ENCODE data around the gene UBE2D3.

The UBE2D3 gene

GRCh38 chr4:102791318-102791835 lies 36.0 kb downstream of the UBE2D3 start:
- TF ChIP-seq ARNT (IDR thresholded peaks at IDR 0.05) (no peak), FOXM1 (IDR thresholded peaks at IDR 0.05; ENCODE audit: borderline replicate concordance) (no peak), NFRKB (IDR thresholded peaks at IDR 0.05) (no peak), SP1 (IDR thresholded peaks at IDR 0.05) (no peak), FOXA1 (IDR thresholded peaks at IDR 0.05) (no peak), HDGF (IDR thresholded peaks at IDR 0.05; ENCODE audit: borderline replicate concordance) (no peak), FOXK2 (IDR thresholded peaks at IDR 0.05) (no peak), ELF4 (IDR thresholded peaks at IDR 0.05) (no peak), L3MBTL2 (conservative IDR thresholded peaks at IDR 0.05) (no peak), TARDBP (IDR thresholded peaks at IDR 0.05) (no peak), SUZ12 (IDR thresholded peaks at IDR 0.05) (no peak), BHLHE40 (IDR thresholded peaks at IDR 0.05; ENCODE audit: borderline replicate concordance) (no peak), ZNF384 (IDR thresholded peaks at IDR 0.05) (no peak), CTBP1 (IDR thresholded peaks at IDR 0.05; ENCODE audit: borderline replicate concordance) (no peak), LEF1 (IDR thresholded peaks at IDR 0.05; ENCODE audit: borderline replicate concordance) (no peak), PKNOX1 (IDR thresholded peaks at IDR 0.05) (no peak)
- CTCF ChIA-PET, result interaction anchor here (1.5 kb wide), 1 partner anchor 12 kb away, joined by 3 read pairs; no protein-coding TSS in a partner anchor
- DNase-seq (ENCODE audit: extremely low spot score), result no peak
- POLR2A ChIA-PET, result no interaction called here

- ChIA-PET CTCF (no interaction called here), POLR2A (no interaction called here)
- TF ChIP-seq ELF4 (IDR thresholded peaks at IDR 0.05), result no peak
- no peak for TF ChIP-seq SUZ12 (IDR thresholded peaks at IDR 0.05)
- no peak for TF ChIP-seq HDGF (IDR thresholded peaks at IDR 0.05; ENCODE audit: borderline replicate concordance)
- no peak for TF ChIP-seq FOXK2 (IDR thresholded peaks at IDR 0.05)
- TF ChIP-seq PKNOX1 (IDR thresholded peaks at IDR 0.05), result no peak
- TF ChIP-seq CTBP1 (IDR thresholded peaks at IDR 0.05; ENCODE audit: borderline replicate concordance), result no peak
- no peak for TF ChIP-seq ZNF384 (IDR thresholded peaks at IDR 0.05)
- TF ChIP-seq SP1 (IDR thresholded peaks at IDR 0.05), result no peak
- no peak for TF ChIP-seq BHLHE40 (IDR thresholded peaks at IDR 0.05; ENCODE audit: borderline replicate concordance)
- no peak for TF ChIP-seq LEF1 (IDR thresholded peaks at IDR 0.05; ENCODE audit: borderline replicate concordance)
- TF ChIP-seq TARDBP (IDR thresholded peaks at IDR 0.05), result no peak
- TF ChIP-seq NFRKB (IDR thresholded peaks at IDR 0.05), result no peak
- DNase-seq (ENCODE audit: extremely low spot score), result no peak
These were observed 38.0 kb downstream of the UBE2D3 start for GRCh38 chr4:102789317-102789717.

GRCh38 chr4:102787944-102788343 lies 39.4 kb downstream of the UBE2D3 start:
- no peak for DNase-seq (ENCODE audit: extremely low spot score)
- CTCF ChIA-PET, result interaction anchor here (0.5 kb wide), 1 partner anchor 55 kb away, joined by 3 read pairs; no protein-coding TSS in a partner anchor
- POLR2A ChIA-PET, result no interaction called here
- no peak for TF ChIP-seq FOXA1 (IDR thresholded peaks at IDR 0.05)

- TF ChIP-seq CTBP1 (IDR thresholded peaks at IDR 0.05; ENCODE audit: borderline replicate concordance) (no peak), SP1 (IDR thresholded peaks at IDR 0.05) (no peak), PKNOX1 (IDR thresholded peaks at IDR 0.05) (no peak), SUZ12 (IDR thresholded peaks at IDR 0.05) (no peak), NFRKB (IDR thresholded peaks at IDR 0.05) (no peak), TARDBP (IDR thresholded peaks at IDR 0.05) (no peak), LEF1 (IDR thresholded peaks at IDR 0.05; ENCODE audit: borderline replicate concordance) (no peak), FOXM1 (IDR thresholded peaks at IDR 0.05; ENCODE audit: borderline replicate concordance) (no peak), ZNF384 (IDR thresholded peaks at IDR 0.05) (no peak)
- ChIA-PET CTCF (interaction anchor here (0.5 kb wide), 1 partner anchor 54 kb away, joined by 3 read pairs; no protein-coding TSS in a partner anchor), POLR2A (no interaction called here)
- DNase-seq (ENCODE audit: extremely low spot score), result no peak
These were observed 40.1 kb downstream of the UBE2D3 start for GRCh38 chr4:102787096-102787881.

GRCh38 chr4:102786279-102786678 lies 41.1 kb downstream of the UBE2D3 start:
- no peak for DNase-seq (ENCODE audit: extremely low spot score)
- no peak for TF ChIP-seq ARNT (IDR thresholded peaks at IDR 0.05)
- no peak for TF ChIP-seq PKNOX1 (IDR thresholded peaks at IDR 0.05)
- no peak for TF ChIP-seq HDGF (IDR thresholded peaks at IDR 0.05; ENCODE audit: borderline replicate concordance)
- TF ChIP-seq FOXK2 (IDR thresholded peaks at IDR 0.05), result no peak
- no peak for TF ChIP-seq FOXM1 (IDR thresholded peaks at IDR 0.05; ENCODE audit: borderline replicate concordance)
- no peak for TF ChIP-seq ZNF384 (IDR thresholded peaks at IDR 0.05)
- no peak for TF ChIP-seq TARDBP (IDR thresholded peaks at IDR 0.05)
- TF ChIP-seq LEF1 (IDR thresholded peaks at IDR 0.05; ENCODE audit: borderline replicate concordance), result no peak
- TF ChIP-seq CTBP1 (IDR thresholded peaks at IDR 0.05; ENCODE audit: borderline replicate concordance), result no peak
- no peak for TF ChIP-seq SP1 (IDR thresholded peaks at IDR 0.05)
- TF ChIP-seq L3MBTL2 (conservative IDR thresholded peaks at IDR 0.05), result no peak
- no peak for TF ChIP-seq FOXA1 (IDR thresholded peaks at IDR 0.05)
- TF ChIP-seq ELF4 (IDR thresholded peaks at IDR 0.05), result no peak
- TF ChIP-seq NFRKB (IDR thresholded peaks at IDR 0.05), result no peak
- no peak for TF ChIP-seq SUZ12 (IDR thresholded peaks at IDR 0.05)
- TF ChIP-seq BHLHE40 (IDR thresholded peaks at IDR 0.05; ENCODE audit: borderline replicate concordance), result no peak
- CTCF ChIA-PET, result no interaction called here
- POLR2A ChIA-PET, result no interaction called here

Measured in HEK293T (cell line).